ENCODE measurements around the gene BTBD19.
A peak's percentile ranks its signal among the peaks of the same experiment; 100 is the strongest.

BTBD19 gene

GRCh38 chr1:44842486-44842861 lies 34.2 kb downstream of the BTBD19 start:
- no peak for TF ChIP-seq CTCF (IDR thresholded peaks at IDR 0.05; ENCODE audit: extremely low read depth, insufficient read depth, missing control alignments)
- DNase-seq (ENCODE audit: low spot score): no peak
- in situ Hi-C loops (cut with MboI; ENCODE audit: low pct_unique_long_range_greater_than_20kb, low sequenced_read_pairs, unreplicated experiment): loop anchor here (25.0 kb wide), 1 partner anchor 470 kb away; no protein-coding TSS in a partner anchor

- TF ChIP-seq CTCF (IDR thresholded peaks at IDR 0.05; ENCODE audit: extremely low read depth, insufficient read depth, missing control alignments): no peak
- in situ Hi-C loops (cut with MboI; ENCODE audit: low pct_unique_long_range_greater_than_20kb, low sequenced_read_pairs, unreplicated experiment): loop anchor here (25.0 kb wide), 1 partner anchor 469 kb away; no protein-coding TSS in a partner anchor
- DNase-seq (ENCODE audit: low spot score): peak; percentile 85
These were observed 34.7 kb downstream of the BTBD19 start, which contains the start of gene PTCH2 for GRCh38 chr1:44842862-44843655. PTCH2 (minus strand) TSS chr1:44843253; CDS start chr1:44842932, 321 bp downstream.

GRCh38 chr1:44846985-44847384 lies 38.7 kb downstream of the BTBD19 start:
- in situ Hi-C loops (cut with MboI; ENCODE audit: low pct_unique_long_range_greater_than_20kb, low sequenced_read_pairs, unreplicated experiment): loop anchor here (25.0 kb wide), 1 partner anchor 465 kb away; no protein-coding TSS in a partner anchor
- TF ChIP-seq CTCF (IDR thresholded peaks at IDR 0.05; ENCODE audit: extremely low read depth, insufficient read depth, missing control alignments): no peak

GRCh38 chr1:44847845-44848244 lies 39.5 kb downstream of the BTBD19 start:
- TF ChIP-seq CTCF (IDR thresholded peaks at IDR 0.05; ENCODE audit: extremely low read depth, insufficient read depth, missing control alignments): no peak
- DNase-seq (ENCODE audit: low spot score): no peak
- in situ Hi-C loops (cut with MboI; ENCODE audit: low pct_unique_long_range_greater_than_20kb, low sequenced_read_pairs, unreplicated experiment): loop anchor here (25.0 kb wide), 1 partner anchor 464 kb away; no protein-coding TSS in a partner anchor

More at GRCh38 chr1:44846985-44847384, 38.7 kb downstream of the BTBD19 start:
- no peak for DNase-seq (ENCODE audit: low spot score)

- no peak for DNase-seq (ENCODE audit: low spot score)
- no peak for TF ChIP-seq CTCF (IDR thresholded peaks at IDR 0.05; ENCODE audit: extremely low read depth, insufficient read depth, missing control alignments)
- in situ Hi-C loops (cut with MboI; ENCODE audit: low pct_unique_long_range_greater_than_20kb, low sequenced_read_pairs, unreplicated experiment): loop anchor here (25.0 kb wide), 1 partner anchor 464 kb away; no protein-coding TSS in a partner anchor
These were observed 40.3 kb downstream of the BTBD19 start for GRCh38 chr1:44848456-44849181.

GRCh38 chr1:44849575-44850132 lies 41.3 kb downstream of the BTBD19 start:
- no peak for DNase-seq (ENCODE audit: low spot score)
- no peak for TF ChIP-seq CTCF (IDR thresholded peaks at IDR 0.05; ENCODE audit: extremely low read depth, insufficient read depth, missing control alignments)
- in situ Hi-C loops (cut with MboI; ENCODE audit: low pct_unique_long_range_greater_than_20kb, low sequenced_read_pairs, unreplicated experiment): loop anchor here (25.0 kb wide), 1 partner anchor 463 kb away; no protein-coding TSS in a partner anchor

Measured in GM13977 (cell line).